Heart left ventricle (tissue), 13 donors: ENCODE measurements around the gene TOLLIP.

Experiments used
- POLR2A ChIP-seq, 2 donors: fragments of 450-650 bp; IDR thresholded peaks; one replicate each; pipeline ENCODE4 v1.6.1; 2017; ENCODE audit warnings: antibody characterized with exemption in 2 of 2, mild to moderate bottlenecking in 2 of 2, moderate library complexity in 2 of 2
- TF ChIP-seq, protein P1 (sequence below), 12 donors: fragments of 200-600 bp; sonication (generic) in 4 of 12; IDR thresholded peaks; one replicate each; pipeline versions ENCODE4 v1.5.0 to v1.8.0; 2018 to 2022; ENCODE audit warnings: antibody characterized with exemption in 12 of 12, mild to moderate bottlenecking in 5 of 12
- donor health status: ischemic (EF 13 %, LVEDD 7.1; RV severe dilation, severe dysfunction).
- donor health status: DM: no; HTN: yes; CAD: no.
- donor health status: DM: no; HTN: no; CAD: no.
- donor health status: ischemic (EF 25% LVEDD 6.9; RV normal size, moderate dysfunction).
- donor health status: ischemic (EF 25% LVEDD 5.7; RV mildly dilated, moderate dysfunction).
- donor health status: ischemic (EF 35%, LVEDD 5.7; RV mildly dilated, moderate dysfunction).
- donor health status: nonischemic (EF 11% LVEDD 7.7; RV severe dilation, severe dysfunction).
- donor health status: DM: yes; HTN: yes; CAD: no.
- donor health status: PGD.
- donor health status: ischemic (EF 29% LVEDD 5.4; RV normal size, mild dysfunction).
- donor health status: nonischemic (EF 23%, LVEDD 6.1; RV moderate dilation, normal function).

- TF ChIP-seq, protein P1, sequence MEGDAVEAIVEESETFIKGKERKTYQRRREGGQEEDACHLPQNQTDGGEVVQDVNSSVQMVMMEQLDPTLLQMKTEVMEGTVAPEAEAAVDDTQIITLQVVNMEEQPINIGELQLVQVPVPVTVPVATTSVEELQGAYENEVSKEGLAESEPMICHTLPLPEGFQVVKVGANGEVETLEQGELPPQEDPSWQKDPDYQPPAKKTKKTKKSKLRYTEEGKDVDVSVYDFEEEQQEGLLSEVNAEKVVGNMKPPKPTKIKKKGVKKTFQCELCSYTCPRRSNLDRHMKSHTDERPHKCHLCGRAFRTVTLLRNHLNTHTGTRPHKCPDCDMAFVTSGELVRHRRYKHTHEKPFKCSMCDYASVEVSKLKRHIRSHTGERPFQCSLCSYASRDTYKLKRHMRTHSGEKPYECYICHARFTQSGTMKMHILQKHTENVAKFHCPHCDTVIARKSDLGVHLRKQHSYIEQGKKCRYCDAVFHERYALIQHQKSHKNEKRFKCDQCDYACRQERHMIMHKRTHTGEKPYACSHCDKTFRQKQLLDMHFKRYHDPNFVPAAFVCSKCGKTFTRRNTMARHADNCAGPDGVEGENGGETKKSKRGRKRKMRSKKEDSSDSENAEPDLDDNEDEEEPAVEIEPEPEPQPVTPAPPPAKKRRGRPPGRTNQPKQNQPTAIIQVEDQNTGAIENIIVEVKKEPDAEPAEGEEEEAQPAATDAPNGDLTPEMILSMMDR (IDR thresholded peaks at IDR 0.05): no peak
- no peak for TF ChIP-seq POLR2A (IDR thresholded peaks at IDR 0.05)
These were observed 70.5 kb downstream of the TOLLIP start for GRCh38 chr11:1238767-1239595.
